ENCODE data around the gene PCDHB10.
"Not testable (repeated sequence)": the region's sequence is repeated elsewhere in the genome, so short reads cannot be mapped to it uniquely, and the experiment has no call there.

DNA sequence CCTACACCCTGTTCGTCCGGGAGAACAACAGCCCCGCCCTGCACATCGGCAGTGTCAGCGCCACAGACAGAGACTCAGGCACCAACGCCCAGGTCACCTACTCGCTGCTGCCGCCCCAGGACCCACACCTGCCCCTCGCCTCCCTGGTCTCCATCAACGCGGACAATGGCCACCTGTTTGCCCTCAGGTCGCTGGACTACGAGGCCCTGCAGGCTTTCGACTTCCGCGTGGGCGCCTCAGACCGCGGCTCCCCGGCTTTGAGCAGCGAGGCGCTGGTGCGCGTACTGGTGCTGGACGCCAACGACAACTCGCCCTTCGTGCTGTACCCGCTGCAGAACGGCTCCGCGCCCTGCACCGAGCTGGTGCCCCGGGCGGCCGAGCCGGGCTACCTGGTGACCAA, 3.5 kb upstream of the PCDHB10 start:
- TF ChIP-seq, protein P1, sequence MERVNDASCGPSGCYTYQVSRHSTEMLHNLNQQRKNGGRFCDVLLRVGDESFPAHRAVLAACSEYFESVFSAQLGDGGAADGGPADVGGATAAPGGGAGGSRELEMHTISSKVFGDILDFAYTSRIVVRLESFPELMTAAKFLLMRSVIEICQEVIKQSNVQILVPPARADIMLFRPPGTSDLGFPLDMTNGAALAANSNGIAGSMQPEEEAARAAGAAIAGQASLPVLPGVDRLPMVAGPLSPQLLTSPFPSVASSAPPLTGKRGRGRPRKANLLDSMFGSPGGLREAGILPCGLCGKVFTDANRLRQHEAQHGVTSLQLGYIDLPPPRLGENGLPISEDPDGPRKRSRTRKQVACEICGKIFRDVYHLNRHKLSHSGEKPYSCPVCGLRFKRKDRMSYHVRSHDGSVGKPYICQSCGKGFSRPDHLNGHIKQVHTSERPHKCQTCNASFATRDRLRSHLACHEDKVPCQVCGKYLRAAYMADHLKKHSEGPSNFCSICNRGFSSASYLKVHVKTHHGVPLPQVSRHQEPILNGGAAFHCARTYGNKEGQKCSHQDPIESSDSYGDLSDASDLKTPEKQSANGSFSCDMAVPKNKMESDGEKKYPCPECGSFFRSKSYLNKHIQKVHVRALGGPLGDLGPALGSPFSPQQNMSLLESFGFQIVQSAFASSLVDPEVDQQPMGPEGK (CRISPR knock-in tag; IDR thresholded peaks at IDR 0.05; ENCODE audit: borderline replicate concordance): not testable (repeated sequence)
- TF ChIP-seq ISL1 (CRISPR knock-in tag; IDR thresholded peaks at IDR 0.05); ZNF8 (CRISPR knock-in tag; IDR thresholded peaks at IDR 0.05); PPARA (CRISPR knock-in tag; IDR thresholded peaks at IDR 0.05; ENCODE audit: borderline replicate concordance); ARNTL (CRISPR knock-in tag; IDR thresholded peaks at IDR 0.05; ENCODE audit: borderline replicate concordance, low read depth); RARB (CRISPR knock-in tag; IDR thresholded peaks at IDR 0.05); OSR1 (CRISPR knock-in tag; IDR thresholded peaks at IDR 0.05); SNAI2 (CRISPR knock-in tag; IDR thresholded peaks at IDR 0.05); ESRRG (CRISPR knock-in tag; IDR thresholded peaks at IDR 0.05): not testable (repeated sequence)
- TF ChIP-seq, protein P2, sequence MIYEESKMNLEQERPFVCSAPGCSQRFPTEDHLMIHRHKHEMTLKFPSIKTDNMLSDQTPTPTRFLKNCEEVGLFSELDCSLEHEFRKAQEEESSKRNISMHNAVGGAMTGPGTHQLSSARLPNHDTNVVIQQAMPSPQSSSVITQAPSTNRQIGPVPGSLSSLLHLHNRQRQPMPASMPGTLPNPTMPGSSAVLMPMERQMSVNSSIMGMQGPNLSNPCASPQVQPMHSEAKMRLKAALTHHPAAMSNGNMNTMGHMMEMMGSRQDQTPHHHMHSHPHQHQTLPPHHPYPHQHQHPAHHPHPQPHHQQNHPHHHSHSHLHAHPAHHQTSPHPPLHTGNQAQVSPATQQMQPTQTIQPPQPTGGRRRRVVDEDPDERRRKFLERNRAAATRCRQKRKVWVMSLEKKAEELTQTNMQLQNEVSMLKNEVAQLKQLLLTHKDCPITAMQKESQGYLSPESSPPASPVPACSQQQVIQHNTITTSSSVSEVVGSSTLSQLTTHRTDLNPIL (CRISPR knock-in tag; IDR thresholded peaks at IDR 0.05; ENCODE audit: low read depth): not testable (repeated sequence)
- TF ChIP-seq, protein P3, sequence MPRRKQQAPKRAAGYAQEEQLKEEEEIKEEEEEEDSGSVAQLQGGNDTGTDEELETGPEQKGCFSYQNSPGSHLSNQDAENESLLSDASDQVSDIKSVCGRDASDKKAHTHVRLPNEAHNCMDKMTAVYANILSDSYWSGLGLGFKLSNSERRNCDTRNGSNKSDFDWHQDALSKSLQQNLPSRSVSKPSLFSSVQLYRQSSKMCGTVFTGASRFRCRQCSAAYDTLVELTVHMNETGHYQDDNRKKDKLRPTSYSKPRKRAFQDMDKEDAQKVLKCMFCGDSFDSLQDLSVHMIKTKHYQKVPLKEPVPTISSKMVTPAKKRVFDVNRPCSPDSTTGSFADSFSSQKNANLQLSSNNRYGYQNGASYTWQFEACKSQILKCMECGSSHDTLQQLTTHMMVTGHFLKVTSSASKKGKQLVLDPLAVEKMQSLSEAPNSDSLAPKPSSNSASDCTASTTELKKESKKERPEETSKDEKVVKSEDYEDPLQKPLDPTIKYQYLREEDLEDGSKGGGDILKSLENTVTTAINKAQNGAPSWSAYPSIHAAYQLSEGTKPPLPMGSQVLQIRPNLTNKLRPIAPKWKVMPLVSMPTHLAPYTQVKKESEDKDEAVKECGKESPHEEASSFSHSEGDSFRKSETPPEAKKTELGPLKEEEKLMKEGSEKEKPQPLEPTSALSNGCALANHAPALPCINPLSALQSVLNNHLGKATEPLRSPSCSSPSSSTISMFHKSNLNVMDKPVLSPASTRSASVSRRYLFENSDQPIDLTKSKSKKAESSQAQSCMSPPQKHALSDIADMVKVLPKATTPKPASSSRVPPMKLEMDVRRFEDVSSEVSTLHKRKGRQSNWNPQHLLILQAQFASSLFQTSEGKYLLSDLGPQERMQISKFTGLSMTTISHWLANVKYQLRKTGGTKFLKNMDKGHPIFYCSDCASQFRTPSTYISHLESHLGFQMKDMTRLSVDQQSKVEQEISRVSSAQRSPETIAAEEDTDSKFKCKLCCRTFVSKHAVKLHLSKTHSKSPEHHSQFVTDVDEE (CRISPR knock-in tag; IDR thresholded peaks at IDR 0.05): not testable (repeated sequence)
